Endothelial cell of umbilical vein (primary cell): ENCODE results near the gene RSPH3.

Experiments
- CTCF ChIP-seq, 2 donors: IDR thresholded peaks; 1 replicate in 1 of 2; 2 replicates in 1 of 2; pipeline ENCODE4 v1.5.1; 2011; ENCODE audit warnings: low read length in 2 of 2, mild to moderate bottlenecking in 2 of 2, moderate library complexity in 2 of 2, control low read depth in 1 of 2, inconsistent platforms in 1 of 2, low read depth in 1 of 2; ENCODE audit not compliant: insufficient read depth in 1 of 2; ENCODE audit errors: extremely low read depth in 1 of 2
- EZH2 ChIP-seq: IDR thresholded peaks from 2 replicates; pipeline ENCODE4 v1.6.1; 2012; ENCODE audit warnings: borderline replicate concordance, low read depth, mild to moderate bottlenecking, moderate library complexity, low read length, inconsistent platforms; ENCODE audit not compliant: severe bottlenecking
- MAX ChIP-seq: IDR thresholded peaks from 2 replicates; pipeline ENCODE4 v1.6.1; 2011; ENCODE audit not compliant: insufficient read depth, insufficient read length
- POLR2AphosphoS5 ChIP-seq: IDR thresholded peaks from 2 replicates; pipeline ENCODE4 v1.6.1; 2012; ENCODE audit warnings: low read depth, mild to moderate bottlenecking, control low read depth, low read length, moderate library complexity; ENCODE audit not compliant: insufficient read depth

- TF ChIP-seq CTCF (IDR thresholded peaks at IDR 0.05; ENCODE audit: extremely low read depth in 1 of 2, insufficient read depth in 1 of 2, low read depth in 1 of 2, low read length in 2 of 2) = no peak
- no peak for TF ChIP-seq MAX
- no peak for TF ChIP-seq POLR2AphosphoS5
- TF ChIP-seq EZH2 = no peak
Measured at GRCh38 chr6:159047891-159048685, 48.1 kb upstream of the RSPH3 start.
